HG03045 (cell line): ENCODE results near the gene DPH3.
"Not testable (repeated sequence)": the region's sequence is repeated elsewhere in the genome, so short reads cannot be mapped to it uniquely, and the experiment has no call there.

Experiments
- ATAC-seq: cut with Tn5 transposase; IDR thresholded peaks from one replicate; pipeline ENCODE4 v1.9.1; 2021; ENCODE audit warnings: mild to moderate bottlenecking, moderate library complexity; ENCODE audit not compliant: unreplicated experiment

The DPH3 gene

GRCh38 chr3:16264708-16265454 lies at the start of gene DPH3, which contains the start of gene OXNAD1:
DPH3 (minus strand) TSS chr3:16264943; CDS start chr3:16264876, 67 bp downstream.
OXNAD1 (plus strand) TSS chr3:16265212; CDS start chr3:16270953, 5,741 bp downstream.
- ATAC-seq, result peak; percentile 99

DNA sequence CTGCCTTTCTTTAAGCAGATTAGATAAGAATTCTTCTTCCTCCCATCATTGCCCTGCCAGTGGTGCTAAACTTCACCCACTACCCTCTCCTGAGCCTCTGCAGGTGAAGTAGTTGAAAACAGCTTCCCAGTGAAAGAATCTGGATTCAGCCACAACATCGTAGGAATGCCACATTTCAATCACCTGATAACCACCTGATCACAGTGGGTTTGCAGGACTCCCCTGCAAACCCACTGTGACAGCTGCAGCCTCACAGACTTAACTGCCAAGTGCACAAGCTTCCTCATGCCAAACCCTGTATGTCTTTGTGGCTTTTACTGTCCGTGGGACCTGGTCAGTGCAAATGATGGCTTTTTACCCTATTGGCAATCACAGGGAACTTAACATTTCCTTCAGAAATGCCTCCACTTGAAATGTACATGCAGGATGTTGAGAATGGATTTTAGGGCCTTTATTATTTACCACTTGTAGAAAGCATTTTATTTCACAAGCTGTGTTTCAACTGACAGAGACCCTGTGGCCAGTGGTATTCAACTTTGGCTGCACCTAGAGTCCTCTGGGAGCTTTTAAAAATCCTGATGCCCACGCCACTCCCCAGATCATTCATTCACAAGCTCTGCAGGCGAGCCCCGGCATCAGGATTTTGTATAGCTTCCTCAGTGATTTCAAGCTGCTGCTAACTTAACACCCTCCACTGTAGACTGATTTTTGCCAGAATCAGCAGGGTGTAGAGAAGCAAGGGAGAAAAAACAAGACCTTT lies 49.3 kb upstream of the DPH3 start:
- no peak for ATAC-seq

DNA sequence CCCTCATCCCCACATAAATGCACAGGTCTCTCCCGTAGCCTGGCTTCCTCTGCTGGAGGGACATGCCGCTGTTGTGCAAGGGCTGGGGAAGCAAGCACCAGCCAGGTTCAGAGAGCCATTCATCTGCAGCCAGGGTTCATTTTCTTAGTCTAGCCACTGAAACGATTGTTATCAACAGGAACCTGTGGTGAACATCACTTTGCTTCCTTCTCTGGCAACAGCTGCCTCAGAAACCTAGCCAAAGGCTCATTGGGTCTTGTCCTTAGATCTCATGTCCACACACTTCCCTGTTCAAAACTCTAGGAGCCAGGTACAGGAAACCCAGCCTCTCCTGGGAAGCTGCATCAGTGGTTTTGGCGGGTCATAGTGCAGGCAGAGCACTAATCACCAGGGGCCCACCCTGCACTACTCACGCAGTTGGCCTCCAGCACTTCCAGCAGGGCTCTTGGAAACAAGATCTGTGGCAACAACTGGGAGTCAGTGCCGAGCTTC lies 47.3 kb upstream of the DPH3 start:
- ATAC-seq, result peak; percentile 49

DNA sequence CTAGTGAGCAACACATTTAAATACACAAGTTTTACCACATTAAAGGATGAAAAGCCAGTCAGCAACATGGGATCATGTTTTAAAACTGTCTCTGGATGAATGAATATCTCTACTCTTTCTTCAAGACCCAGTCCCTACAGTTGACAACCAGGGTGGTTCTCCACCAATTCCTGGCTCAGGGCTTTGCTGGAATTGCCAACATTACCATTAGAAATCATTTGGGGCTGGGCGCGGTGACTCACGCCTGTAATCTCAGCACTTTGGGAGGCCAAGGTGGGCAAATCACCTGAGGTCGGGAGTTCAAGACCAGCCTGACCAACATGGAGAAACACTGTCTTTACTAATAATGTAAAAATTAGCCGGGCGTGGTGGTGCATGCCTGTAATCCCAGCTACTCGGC lies 45.7 kb upstream of the DPH3 start:
- not testable (repeated sequence) for ATAC-seq

- peak; percentile 67 for ATAC-seq
Measured at GRCh38 chr3:16309558-16309957, 44.8 kb upstream of the DPH3 start.

DNA sequence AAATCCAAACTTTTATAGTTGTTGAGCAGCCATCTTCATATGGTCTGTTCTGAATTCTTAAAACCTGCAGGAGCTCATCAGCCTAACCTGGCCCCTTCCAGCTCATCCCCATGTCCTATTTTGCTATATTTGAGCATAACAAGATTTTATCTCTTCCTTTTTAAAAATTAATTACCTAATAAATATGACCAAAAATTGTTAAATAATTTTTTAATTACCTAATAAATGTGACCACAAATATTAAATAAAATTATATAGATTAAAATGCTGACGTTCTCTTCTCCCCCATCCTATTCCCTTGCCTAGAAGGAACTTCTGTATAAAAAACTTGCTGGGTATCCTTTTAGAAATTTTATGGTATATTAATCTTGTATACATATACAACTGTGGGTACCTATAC lies 44.0 kb upstream of the DPH3 start:
- ATAC-seq, result no peak

- no peak for ATAC-seq
Measured at GRCh38 chr3:16307832-16308531, 43.2 kb upstream of the DPH3 start.

- no peak for ATAC-seq
Measured at GRCh38 chr3:16305111-16305541, 40.4 kb upstream of the DPH3 start.

- ATAC-seq, result no peak
Measured at GRCh38 chr3:16304061-16305010, 39.6 kb upstream of the DPH3 start.

DNA sequence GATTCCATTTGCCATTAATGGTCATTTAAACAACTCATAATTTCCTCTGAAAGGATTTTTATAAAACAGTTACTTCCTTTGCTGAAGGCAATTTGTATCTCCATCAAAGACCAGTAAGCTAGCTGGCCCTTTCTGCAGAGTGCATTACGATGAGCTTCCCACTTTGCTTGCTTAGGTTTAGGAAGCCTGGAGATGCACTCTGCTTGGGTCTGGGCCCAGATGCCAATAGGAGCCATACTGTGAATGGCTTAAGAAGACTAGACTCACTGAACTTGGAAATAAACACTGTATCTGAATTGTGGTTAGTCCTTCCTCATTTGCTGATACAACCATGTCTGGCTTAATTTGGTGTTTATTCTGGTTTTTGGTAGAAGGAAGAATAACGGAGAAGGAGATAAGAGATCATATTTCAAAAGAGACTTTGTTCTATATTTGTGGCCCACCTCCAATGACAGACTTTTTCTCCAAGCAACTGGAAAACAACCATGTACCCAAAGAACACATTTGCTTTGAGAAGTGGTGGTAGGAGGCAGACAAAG lies 38.4 kb upstream of the DPH3 start:
- no peak for ATAC-seq

GRCh38 chr3:16302082-16302631 lies 37.4 kb upstream of the DPH3 start:
- no peak for ATAC-seq

DNA sequence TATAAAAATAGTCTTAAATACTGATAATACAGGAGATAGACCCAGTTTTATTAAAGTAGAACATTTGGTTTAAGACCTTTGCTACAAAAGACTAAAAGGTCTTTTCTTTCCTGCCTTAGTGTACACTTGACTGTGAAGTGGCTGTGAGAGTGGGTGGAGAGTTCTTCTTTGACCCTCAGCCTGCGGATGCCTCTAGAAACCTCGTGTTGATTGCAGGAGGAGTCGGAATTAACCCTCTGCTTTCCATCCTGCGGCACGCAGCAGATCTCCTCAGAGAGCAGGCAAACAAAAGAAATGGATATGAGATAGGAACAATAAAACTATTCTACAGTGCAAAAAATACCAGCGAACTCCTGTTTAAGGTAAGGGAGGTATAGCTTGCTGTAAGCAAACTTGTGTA lies 36.8 kb upstream of the DPH3 start:
- no peak for ATAC-seq

DNA sequence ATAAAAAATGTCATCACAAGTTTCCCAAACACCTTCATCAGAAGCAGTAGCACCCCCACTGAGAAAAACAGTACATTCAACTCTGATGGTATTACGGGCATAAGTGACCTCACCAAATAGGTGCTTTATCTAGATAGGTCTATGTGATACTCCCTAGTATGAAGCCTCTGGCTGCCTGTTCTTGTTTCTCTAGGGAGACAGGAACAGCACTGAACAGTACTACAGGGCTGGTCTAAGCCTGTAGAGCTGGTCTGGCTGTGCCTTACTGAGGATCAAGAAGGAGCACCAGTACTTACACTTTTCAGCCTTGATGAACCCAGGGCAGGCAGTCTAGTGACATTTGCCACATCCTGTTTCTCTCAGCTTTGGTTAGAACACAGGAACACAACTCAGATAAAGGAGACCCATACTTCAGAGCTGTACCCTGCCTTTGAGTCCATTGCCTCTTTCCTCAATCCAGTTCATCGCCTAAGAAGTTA lies 36.2 kb upstream of the DPH3 start:
- no peak for ATAC-seq

DNA sequence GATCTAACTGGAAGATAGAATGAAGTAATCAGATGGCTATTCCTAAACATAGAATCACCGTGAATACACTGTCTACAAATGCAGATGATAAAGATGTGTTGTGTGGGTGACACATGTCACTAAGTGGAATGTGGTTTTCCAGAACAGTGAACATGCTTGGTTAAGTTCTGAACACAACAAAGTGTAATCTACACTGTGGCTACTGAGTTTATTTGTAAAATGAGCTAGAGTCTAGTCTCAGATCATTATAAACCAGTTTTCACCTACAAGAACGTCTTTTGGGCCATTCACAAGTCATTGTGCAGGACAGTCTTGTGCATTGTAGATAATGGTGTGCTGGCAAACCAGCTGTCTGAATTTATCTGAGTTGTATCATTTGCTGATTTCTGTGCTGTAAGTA lies 35.6 kb upstream of the DPH3 start:
- ATAC-seq, result no peak

DNA sequence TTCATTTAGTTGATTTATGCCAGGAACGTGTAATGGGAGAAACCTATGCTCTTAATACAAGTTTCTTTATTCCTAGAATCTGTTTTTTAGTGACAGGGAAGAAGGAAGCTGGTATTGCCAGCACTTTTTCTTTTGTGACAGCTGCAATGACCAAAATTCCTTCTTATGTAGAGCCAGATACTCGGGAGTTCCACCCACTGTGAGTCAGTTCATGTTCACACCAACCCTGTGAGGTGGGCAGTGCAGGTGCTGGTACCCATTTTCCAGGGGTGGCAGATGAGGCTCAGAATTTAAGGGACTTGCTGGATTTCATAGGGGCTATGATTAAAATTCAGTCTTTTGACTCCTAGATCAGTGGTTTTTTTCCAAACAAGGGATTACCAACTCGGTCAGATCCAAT lies 35.0 kb upstream of the DPH3 start:
- no peak for ATAC-seq

GRCh38 chr3:16298891-16299290 lies 34.1 kb upstream of the DPH3 start:
- ATAC-seq, result no peak

- no peak for ATAC-seq
Measured at GRCh38 chr3:16297997-16298885, 33.5 kb upstream of the DPH3 start.

GRCh38 chr3:16295298-16295890 lies 30.7 kb upstream of the DPH3 start:
- no peak for ATAC-seq
